GM18517 (cell line): ENCODE measurements around the gene FFAR1.

Experiments
- ATAC-seq: cut with Tn5 transposase; IDR thresholded peaks from one replicate; pipeline ENCODE4 v1.9.1; 2021; ENCODE audit warnings: mild to moderate bottlenecking, moderate library complexity; ENCODE audit not compliant: unreplicated experiment

Gene FFAR1

DNA sequence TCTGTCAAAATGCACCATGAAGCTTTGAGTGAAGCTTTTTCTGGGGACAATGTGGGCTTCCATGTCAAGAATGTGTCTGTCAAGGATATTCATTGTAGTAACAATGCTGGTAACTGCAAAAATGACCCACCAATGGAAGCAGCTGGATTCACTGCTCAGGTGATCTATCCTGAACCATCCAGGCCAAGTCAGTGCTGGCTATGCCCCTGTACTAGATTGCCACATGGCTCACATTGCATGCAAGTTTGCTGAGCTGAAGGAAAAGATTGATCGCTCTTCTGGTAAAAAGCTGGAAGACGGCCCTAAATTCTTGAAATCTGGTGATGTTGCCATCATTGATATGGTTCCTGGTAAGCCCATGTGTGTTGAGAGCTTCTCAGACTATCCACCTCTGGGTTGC, 35.8 kb downstream of the FFAR1 start:
- no peak for ATAC-seq

GRCh38 chr19:35388277-35389054, 40.8 kb downstream of the FFAR1 start:
- no peak for ATAC-seq

- ATAC-seq, result no peak
These were observed 41.6 kb downstream of the FFAR1 start for GRCh38 chr19:35389192-35389861.

DNA sequence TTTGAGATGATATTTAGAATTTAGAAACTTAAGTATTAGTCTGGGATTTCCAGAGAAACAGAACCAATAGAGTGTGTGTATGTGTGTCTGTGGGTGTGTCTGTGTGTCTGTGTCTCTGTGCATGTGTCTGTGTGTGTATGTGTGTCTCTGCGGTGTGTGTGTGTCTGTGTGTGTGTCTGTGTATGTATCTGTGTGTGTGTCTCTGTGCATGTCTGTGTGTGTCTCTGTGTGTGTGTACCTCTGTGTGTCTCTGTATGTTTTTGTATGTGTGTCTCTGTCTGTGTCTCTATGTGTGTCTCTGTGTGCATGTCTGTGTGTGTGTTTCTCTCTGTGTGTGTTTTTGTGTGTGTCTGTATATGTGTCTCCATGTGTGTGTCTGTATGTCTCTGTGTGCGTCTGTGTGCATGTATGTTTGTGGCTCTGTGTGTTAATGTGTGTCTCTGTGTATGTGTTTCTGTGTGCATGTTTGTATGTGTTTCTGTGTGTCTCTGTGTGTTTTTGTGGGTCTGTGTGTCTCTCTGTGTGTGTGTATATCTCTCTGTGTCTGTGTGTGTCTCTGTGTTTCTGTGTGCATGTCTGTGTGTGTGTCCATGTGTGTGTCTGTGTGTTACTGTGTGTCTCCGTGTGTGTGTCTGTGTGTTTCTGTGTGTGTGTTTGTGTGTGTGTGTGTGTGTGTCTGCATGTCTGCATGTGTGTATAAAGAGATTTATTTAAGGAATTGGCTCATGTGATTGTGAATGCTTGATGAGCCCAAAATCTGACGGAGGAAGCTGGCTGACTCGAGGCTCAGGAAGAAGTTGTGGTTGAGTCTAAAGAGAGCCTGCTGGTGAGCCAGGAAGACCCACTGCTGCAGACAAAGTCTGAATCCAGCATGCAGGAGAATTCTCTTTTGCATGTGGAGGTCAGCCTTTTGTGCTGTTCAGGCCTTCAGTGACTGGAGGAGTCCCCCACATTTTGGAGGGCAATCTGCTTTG, 45.3 kb downstream of the FFAR1 start:
- ATAC-seq, result no peak

DNA sequence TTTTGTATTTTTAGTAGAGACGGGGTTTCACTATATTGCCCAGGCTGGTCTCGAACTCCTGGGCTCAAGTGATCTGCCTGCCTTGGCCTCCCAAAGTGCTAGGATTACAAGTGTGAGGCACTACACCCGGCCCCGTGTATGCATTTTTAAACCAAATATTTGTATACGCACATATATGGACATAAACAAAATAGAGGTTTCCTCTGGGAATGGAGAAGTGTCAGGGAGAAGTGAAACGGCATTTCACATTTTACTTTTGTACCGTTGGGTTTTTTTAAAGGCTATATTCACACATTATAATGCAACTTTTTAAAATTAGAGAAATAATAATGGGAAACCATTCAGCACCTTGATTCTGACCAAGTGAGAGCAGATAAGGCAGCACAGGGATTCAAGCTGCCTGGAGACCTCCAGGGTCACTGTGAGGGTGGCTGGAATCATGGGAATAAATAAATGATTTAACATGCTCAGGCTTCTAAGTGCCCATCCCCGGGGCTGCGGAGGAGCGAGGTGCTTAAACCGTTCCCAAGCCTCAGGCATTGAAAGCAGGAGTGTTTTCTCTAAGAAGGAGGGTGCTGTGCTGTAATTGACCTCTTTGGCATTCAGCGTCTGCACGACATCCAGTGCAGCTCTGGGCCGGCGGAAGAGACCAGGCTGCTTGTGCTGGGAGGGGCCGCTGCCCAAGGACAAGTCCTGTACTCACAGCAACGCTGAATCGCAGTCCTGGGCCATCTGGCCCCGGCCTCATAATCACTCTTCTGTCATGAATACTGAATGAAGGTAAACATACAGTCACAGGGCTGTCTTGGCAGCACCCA, 47.9 kb downstream of the FFAR1 start:
- ATAC-seq, result no peak

GRCh38 chr19:35396240-35396885, 48.7 kb downstream of the FFAR1 start:
- no peak for ATAC-seq

- ATAC-seq, result no peak
These were observed 49.4 kb downstream of the FFAR1 start for GRCh38 chr19:35397064-35397463.
